HEK293T (cell line): ENCODE results near the gene PACRG.

Experiments
- CTCF ChIA-PET: fragments of 350-600 bp; formaldehyde crosslinking; extraction: SDS; loops from one replicate; lab custom pipeline; 2021; ENCODE audit warnings: antibody characterized with exemption, inconsistent platforms; lab: Yijun Ruan, JAX
- POLR2A ChIA-PET: fragments of 350-600 bp; formaldehyde crosslinking; extraction: SDS; loops from one replicate; lab custom pipeline; 2020; ENCODE audit warnings: antibody characterized with exemption, inconsistent platforms; lab: Yijun Ruan, JAX
- DNase-seq: peaks from one replicate; pipeline ENCODE4 v3.0.0; 2012; ENCODE audit warnings: mixed read lengths; ENCODE audit errors: extremely low spot score
- ARNT ChIP-seq: fragments of 450-650 bp; IDR thresholded peaks from 2 replicates; pipeline ENCODE4 v1.6.1; 2017; ENCODE audit warnings: mild to moderate bottlenecking
- BHLHE40 ChIP-seq: fragments of 450-650 bp; IDR thresholded peaks from 2 replicates; pipeline ENCODE4 v1.6.1; 2016; ENCODE audit warnings: mild to moderate bottlenecking, moderate library complexity, borderline replicate concordance
- CTBP1 ChIP-seq: fragments of 450-650 bp; IDR thresholded peaks from 2 replicates; pipeline ENCODE4 v1.6.1; 2016; ENCODE audit warnings: borderline replicate concordance
- ELF4 ChIP-seq: fragments of 450-650 bp; IDR thresholded peaks from 2 replicates; pipeline ENCODE4 v1.6.1; 2017; ENCODE audit warnings: antibody characterized with exemption
- FOXA1 ChIP-seq: fragments of 450-650 bp; IDR thresholded peaks from 2 replicates; pipeline ENCODE4 v1.6.1; 2016; ENCODE audit warnings: mild to moderate bottlenecking
- FOXK2 ChIP-seq: fragments of 450-650 bp; IDR thresholded peaks from 2 replicates; pipeline ENCODE4 v1.6.1; 2016; ENCODE audit warnings: mild to moderate bottlenecking
- FOXM1 ChIP-seq: fragments of 450-650 bp; IDR thresholded peaks from 2 replicates; pipeline ENCODE4 v1.6.1; 2017; ENCODE audit warnings: mild to moderate bottlenecking, borderline replicate concordance
- HDGF ChIP-seq: fragments of 450-650 bp; IDR thresholded peaks from 2 replicates; pipeline ENCODE4 v1.6.1; 2017; ENCODE audit warnings: antibody characterized with exemption, borderline replicate concordance
- L3MBTL2 ChIP-seq: fragments of 450-650 bp; conservative IDR thresholded peaks from 2 replicates; pipeline ENCODE4 v1.6.1; 2016; ENCODE audit warnings: mild to moderate bottlenecking
- LEF1 ChIP-seq: fragments of 450-650 bp; IDR thresholded peaks from 2 replicates; pipeline ENCODE4 v1.6.1; 2017; ENCODE audit warnings: mild to moderate bottlenecking, borderline replicate concordance
- NFRKB ChIP-seq: fragments of 450-650 bp; IDR thresholded peaks from 2 replicates; pipeline ENCODE4 v1.6.1; 2016; ENCODE audit warnings: mild to moderate bottlenecking, moderate library complexity
- PKNOX1 ChIP-seq: fragments of 450-650 bp; IDR thresholded peaks from 2 replicates; pipeline ENCODE4 v1.6.1; 2016
- SP1 ChIP-seq: fragments of 450-650 bp; IDR thresholded peaks from 2 replicates; pipeline ENCODE4 v1.6.1; 2017
- SUZ12 ChIP-seq: fragments of 450-650 bp; IDR thresholded peaks from 2 replicates; pipeline ENCODE4 v1.6.1; 2016; ENCODE audit warnings: mild to moderate bottlenecking
- TARDBP ChIP-seq: fragments of 450-650 bp; IDR thresholded peaks from 2 replicates; pipeline ENCODE4 v1.6.1; 2016
- ZNF384 ChIP-seq: fragments of 450-650 bp; IDR thresholded peaks from 2 replicates; pipeline ENCODE4 v1.6.1; 2016

Gene PACRG

GRCh38 chr6:162705736-162706135 lies 22.0 kb upstream of the PACRG start:
- POLR2A ChIA-PET, result no interaction called here
- TF ChIP-seq SP1, result no peak
- TF ChIP-seq BHLHE40, result no peak
- no peak for TF ChIP-seq ARNT
- no peak for TF ChIP-seq SUZ12
- no peak for TF ChIP-seq FOXK2
- no peak for TF ChIP-seq CTBP1
- TF ChIP-seq L3MBTL2, result no peak
- DNase-seq, result no peak
- CTCF ChIA-PET, result no interaction called here

GRCh38 chr6:162706232-162706631 lies 21.5 kb upstream of the PACRG start:
- ChIA-PET CTCF (no interaction called here), POLR2A (interaction anchor here (0.6 kb wide), 1 partner anchor 14 kb away, joined by 4 read pairs; no protein-coding TSS in a partner anchor)
- no peak for DNase-seq
- no peak for TF ChIP-seq PKNOX1
- no peak for TF ChIP-seq SP1
- TF ChIP-seq HDGF, result no peak
- no peak for TF ChIP-seq ELF4
- no peak for TF ChIP-seq ARNT
- TF ChIP-seq TARDBP, result no peak
- TF ChIP-seq LEF1, result no peak
- TF ChIP-seq NFRKB, result no peak
- no peak for TF ChIP-seq ZNF384
- no peak for TF ChIP-seq FOXM1
- TF ChIP-seq L3MBTL2, result no peak
- no peak for TF ChIP-seq FOXK2
- no peak for TF ChIP-seq BHLHE40
- TF ChIP-seq CTBP1, result no peak
- no peak for TF ChIP-seq SUZ12

DNA sequence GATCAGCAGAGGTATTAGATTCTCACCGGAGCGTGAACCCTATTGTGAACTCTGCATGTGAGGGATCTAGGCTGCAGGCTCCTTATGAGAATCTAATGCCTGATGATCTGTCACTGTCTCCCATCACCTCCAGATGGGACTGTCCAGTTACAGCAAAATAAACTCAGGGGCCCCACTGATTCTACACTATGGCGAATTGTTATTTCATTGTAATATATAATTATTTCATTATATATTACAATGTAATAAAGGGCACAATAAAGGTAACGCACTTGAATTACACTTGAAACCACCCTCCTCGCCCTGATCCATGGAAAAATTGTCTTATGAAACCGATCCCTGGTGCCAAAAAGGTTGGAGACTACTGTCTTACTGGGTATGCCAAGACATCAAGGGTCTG lies 18.8 kb upstream of the PACRG start:
- DNase-seq, result no peak
- no peak for TF ChIP-seq ELF4
- no peak for TF ChIP-seq SP1
- TF ChIP-seq CTBP1, result no peak
- TF ChIP-seq FOXA1, result no peak
- TF ChIP-seq HDGF, result no peak
- TF ChIP-seq TARDBP, result no peak
- TF ChIP-seq SUZ12, result no peak
- no peak for TF ChIP-seq BHLHE40
- no peak for TF ChIP-seq LEF1
- no peak for TF ChIP-seq PKNOX1
- no peak for TF ChIP-seq FOXK2
- no peak for TF ChIP-seq NFRKB
- TF ChIP-seq FOXM1, result no peak
- TF ChIP-seq L3MBTL2, result no peak
- TF ChIP-seq ARNT, result no peak
- no peak for TF ChIP-seq ZNF384
- ChIA-PET CTCF (no interaction called here), POLR2A (no interaction called here)

DNA sequence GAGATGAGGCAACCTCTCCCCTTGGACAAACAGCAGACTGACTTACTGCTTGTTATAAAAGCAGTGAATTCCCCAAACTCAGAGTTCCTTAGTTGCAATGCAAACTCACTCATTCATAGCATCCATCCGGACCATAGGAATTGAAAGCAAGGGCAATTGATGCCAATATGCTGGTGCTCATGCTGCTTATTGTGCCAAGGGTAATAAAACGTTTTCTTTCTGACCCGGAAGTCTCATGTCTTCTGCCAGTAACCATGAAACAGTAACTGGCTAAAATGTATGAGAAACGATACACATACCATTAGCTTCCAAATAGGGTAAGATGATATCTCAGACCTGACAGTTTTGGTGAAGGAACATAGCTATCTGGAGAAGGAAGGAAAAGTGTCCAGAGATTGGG lies 18.3 kb upstream of the PACRG start:
- no peak for DNase-seq
- no peak for TF ChIP-seq ELF4
- TF ChIP-seq SP1, result no peak
- TF ChIP-seq FOXM1, result no peak
- TF ChIP-seq CTBP1, result no peak
- TF ChIP-seq LEF1, result no peak
- no peak for TF ChIP-seq FOXA1
- no peak for TF ChIP-seq BHLHE40
- TF ChIP-seq SUZ12, result no peak
- TF ChIP-seq HDGF, result no peak
- TF ChIP-seq TARDBP, result no peak
- TF ChIP-seq PKNOX1, result no peak
- no peak for TF ChIP-seq NFRKB
- no peak for TF ChIP-seq FOXK2
- no peak for TF ChIP-seq L3MBTL2
- no peak for TF ChIP-seq ZNF384
- TF ChIP-seq ARNT, result no peak
- ChIA-PET CTCF (no interaction called here), POLR2A (no interaction called here)

DNA sequence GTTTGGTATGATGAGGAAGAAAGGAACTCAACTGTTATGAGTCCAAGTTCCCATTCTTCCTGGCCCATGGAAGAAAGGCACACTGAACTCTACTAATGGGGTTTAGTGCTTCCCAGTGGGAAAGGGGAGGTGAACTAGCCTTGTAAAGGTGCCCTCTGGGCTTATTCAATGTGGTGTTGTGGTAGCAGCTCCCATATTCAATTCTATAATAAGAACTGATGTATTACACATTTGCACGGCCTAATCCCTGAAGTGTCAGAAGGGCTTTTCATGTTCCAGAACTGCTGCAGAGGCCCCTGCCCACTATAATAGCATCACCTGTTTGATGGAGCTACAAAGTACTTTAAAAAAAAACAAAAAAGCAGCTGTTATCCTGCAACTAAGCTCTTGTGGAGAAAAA lies 17.4 kb upstream of the PACRG start:
- no peak for DNase-seq
- TF ChIP-seq ZNF384 (no peak), ELF4 (no peak), LEF1 (no peak)
- ChIA-PET POLR2A (no interaction called here), CTCF (no interaction called here)

DNA sequence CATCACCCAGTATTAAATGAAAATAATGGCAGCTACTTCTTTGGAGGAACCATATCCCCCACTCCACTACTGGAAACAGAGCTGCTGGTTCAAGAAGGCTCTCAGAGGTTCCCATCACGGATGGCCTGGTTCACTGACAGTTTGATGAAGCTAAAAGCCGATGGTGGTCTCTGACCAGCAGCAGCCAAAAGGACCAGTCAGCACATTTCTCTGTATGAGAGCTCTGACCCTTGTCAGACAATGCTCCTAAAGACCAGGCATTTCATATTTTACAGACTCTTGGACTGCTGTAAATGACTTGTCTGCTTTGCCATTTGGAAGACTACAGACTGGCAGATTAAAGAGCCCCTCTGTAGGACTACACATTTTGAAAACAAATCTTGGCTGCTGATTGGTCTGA lies 16.8 kb upstream of the PACRG start:
- TF ChIP-seq ZNF384 (no peak), TARDBP (no peak), LEF1 (no peak), FOXM1 (no peak)
- DNase-seq, result no peak
- CTCF ChIA-PET, result interaction anchor here (0.7 kb wide), 1 partner anchor 708 kb away, joined by 3 read pairs; no protein-coding TSS in a partner anchor
- POLR2A ChIA-PET, result no interaction called here

DNA sequence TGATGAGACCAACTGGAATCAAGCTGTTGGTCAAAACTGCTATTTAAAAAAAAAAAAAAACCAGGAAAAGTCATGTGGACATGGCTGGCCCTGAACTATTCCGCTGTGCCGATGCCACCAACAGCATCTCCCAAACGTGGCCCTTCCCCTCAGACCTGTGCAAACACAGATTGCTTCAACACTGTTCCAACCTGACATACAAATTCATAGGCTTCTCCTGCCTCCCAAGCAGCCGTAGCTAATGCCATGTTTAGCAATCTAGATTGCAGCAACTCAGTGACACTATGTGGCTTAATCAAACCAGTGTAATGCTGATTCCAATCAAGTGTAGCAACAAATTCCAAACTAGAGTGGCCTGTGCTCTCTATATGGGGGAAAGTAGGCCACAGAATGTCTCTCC lies 16.4 kb upstream of the PACRG start:
- ChIA-PET CTCF (interaction anchor here (0.7 kb wide), 1 partner anchor 708 kb away, joined by 3 read pairs; no protein-coding TSS in a partner anchor), POLR2A (no interaction called here)
- TF ChIP-seq HDGF (no peak), NFRKB (no peak), FOXA1 (no peak)
- DNase-seq, result no peak
